Ramos (cell line): ENCODE results near the gene PLSCR4.

Experiments
- in situ Hi-C: fragments of 300-500 bp; cut with MboI; formaldehyde crosslinking; loops from one replicate; pipeline ENCODE4 v1.14.3; 2022; ENCODE audit warnings: low sequenced_read_pairs; ENCODE audit not compliant: unreplicated experiment

PLSCR4 gene

GRCh38 chr3:146164971-146165769, 85.7 kb downstream of the PLSCR4 start:
- in situ Hi-C loops = no loop called here

GRCh38 chr3:146164506-146164905, 86.4 kb downstream of the PLSCR4 start:
- in situ Hi-C loops = no loop called here

GRCh38 chr3:146164071-146164470, 86.8 kb downstream of the PLSCR4 start:
- in situ Hi-C loops = no loop called here

GRCh38 chr3:146163584-146163983, 87.3 kb downstream of the PLSCR4 start:
- in situ Hi-C loops = no loop called here

GRCh38 chr3:146162561-146162960, 88.3 kb downstream of the PLSCR4 start:
- in situ Hi-C loops = no loop called here

- in situ Hi-C loops = no loop called here
Observed at GRCh38 chr3:146161663-146162002, 89.3 kb downstream of the PLSCR4 start.

GRCh38 chr3:146160964-146161662, 89.8 kb downstream of the PLSCR4 start, which contains the start of gene PLOD2:
PLOD2 (minus strand) TSS chr3:146161184; CDS start chr3:146160989, 195 bp downstream.
- in situ Hi-C loops = no loop called here

GRCh38 chr3:146160321-146160963, 90.5 kb downstream of the PLSCR4 start:
- in situ Hi-C loops = no loop called here

- in situ Hi-C loops = no loop called here
Observed at GRCh38 chr3:146159616-146160320, 91.1 kb downstream of the PLSCR4 start.

- in situ Hi-C loops = no loop called here
Observed at GRCh38 chr3:146159037-146159436, 91.9 kb downstream of the PLSCR4 start.

GRCh38 chr3:146157325-146158060, 93.4 kb downstream of the PLSCR4 start:
- in situ Hi-C loops = no loop called here

GRCh38 chr3:146156666-146157314, 94.1 kb downstream of the PLSCR4 start:
- in situ Hi-C loops = no loop called here

- in situ Hi-C loops = no loop called here
Observed at GRCh38 chr3:146156095-146156494, 94.8 kb downstream of the PLSCR4 start.

- in situ Hi-C loops = no loop called here
Observed at GRCh38 chr3:146154995-146155394, 95.9 kb downstream of the PLSCR4 start.

GRCh38 chr3:146154316-146154715, 96.6 kb downstream of the PLSCR4 start:
- in situ Hi-C loops = no loop called here

GRCh38 chr3:146153429-146153828, 97.5 kb downstream of the PLSCR4 start:
- in situ Hi-C loops = no loop called here

- in situ Hi-C loops = no loop called here
Observed at GRCh38 chr3:146152834-146153233, 98.1 kb downstream of the PLSCR4 start.

- in situ Hi-C loops = no loop called here
Observed at GRCh38 chr3:146148468-146148931, 102.4 kb downstream of the PLSCR4 start.

GRCh38 chr3:146145642-146146041, 105.3 kb downstream of the PLSCR4 start:
- in situ Hi-C loops = no loop called here
